Measurements from ENCODE around the gene MZT2B. TPM values are rescaled to one million over a fixed set of nuclear protein-coding genes. Genes with fewer than 3 reads are reported as not detected.
"Not testable (repeated sequence)": the region's sequence is repeated elsewhere in the genome, so short reads cannot be mapped to it uniquely, and the experiment has no call there.

MZT2B gene
- total RNA-seq, 1 donor from 2014 or later: 146 TPM

DNA sequence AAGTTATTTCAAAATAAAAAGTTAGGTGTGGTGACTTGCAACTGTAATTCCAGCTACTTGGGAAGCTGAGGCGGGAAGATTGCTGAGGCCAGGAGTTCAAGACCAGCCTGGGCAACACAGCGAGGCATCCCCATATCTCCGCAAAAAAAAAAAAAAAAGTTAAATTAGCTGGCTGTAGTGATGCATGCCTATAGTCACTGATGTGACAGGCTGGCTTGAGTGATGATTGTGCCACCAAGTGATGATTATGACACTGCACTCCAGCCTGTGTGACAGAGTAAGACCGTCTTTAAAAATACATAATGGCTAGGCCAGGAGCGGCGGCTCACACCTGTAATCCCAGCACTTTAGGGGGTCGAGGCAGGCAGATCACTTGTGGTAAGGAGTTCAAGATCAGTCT lies 12.2 kb upstream of the MZT2B start:
- FAIRE-seq: no peak
- Histone ChIP-seq H3K27me3 (ENCODE audit: control insufficient read depth, insufficient read depth, low read length) (no peaks in the 10 kb centered on the region), H3K4me3 (ENCODE audit: low read depth, low read length) (no peak overlapping the region), H3K36me3 (ENCODE audit: control insufficient read depth, insufficient read depth, low read length) (peaks cover 8% of the 10 kb centered on the region)
- TF ChIP-seq, protein P1, sequence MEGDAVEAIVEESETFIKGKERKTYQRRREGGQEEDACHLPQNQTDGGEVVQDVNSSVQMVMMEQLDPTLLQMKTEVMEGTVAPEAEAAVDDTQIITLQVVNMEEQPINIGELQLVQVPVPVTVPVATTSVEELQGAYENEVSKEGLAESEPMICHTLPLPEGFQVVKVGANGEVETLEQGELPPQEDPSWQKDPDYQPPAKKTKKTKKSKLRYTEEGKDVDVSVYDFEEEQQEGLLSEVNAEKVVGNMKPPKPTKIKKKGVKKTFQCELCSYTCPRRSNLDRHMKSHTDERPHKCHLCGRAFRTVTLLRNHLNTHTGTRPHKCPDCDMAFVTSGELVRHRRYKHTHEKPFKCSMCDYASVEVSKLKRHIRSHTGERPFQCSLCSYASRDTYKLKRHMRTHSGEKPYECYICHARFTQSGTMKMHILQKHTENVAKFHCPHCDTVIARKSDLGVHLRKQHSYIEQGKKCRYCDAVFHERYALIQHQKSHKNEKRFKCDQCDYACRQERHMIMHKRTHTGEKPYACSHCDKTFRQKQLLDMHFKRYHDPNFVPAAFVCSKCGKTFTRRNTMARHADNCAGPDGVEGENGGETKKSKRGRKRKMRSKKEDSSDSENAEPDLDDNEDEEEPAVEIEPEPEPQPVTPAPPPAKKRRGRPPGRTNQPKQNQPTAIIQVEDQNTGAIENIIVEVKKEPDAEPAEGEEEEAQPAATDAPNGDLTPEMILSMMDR (IDR thresholded peaks at IDR 0.05; ENCODE audit: insufficient read depth, low read length, severe bottlenecking): no peak
- DNase-seq (ENCODE audit: low read depth): no peak

DNA sequence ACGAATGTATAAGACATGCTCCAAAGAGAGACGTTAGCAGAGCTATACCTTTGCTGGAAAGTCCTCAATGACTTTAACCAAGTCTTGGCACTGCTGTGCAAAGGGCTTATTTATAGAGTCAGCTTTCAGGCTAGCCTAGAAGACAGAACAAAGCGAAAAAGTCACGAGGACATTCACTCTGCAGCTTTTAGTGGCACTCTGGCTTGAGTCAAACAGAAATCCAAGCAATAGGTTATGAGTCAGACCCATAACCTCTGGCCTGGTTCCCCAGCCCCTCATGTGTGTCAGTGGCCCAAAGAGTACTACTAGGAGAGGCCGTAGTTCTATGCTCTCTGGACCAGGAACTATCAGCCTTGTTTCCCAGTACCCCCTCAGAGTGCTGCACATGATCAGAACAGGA lies 7.2 kb upstream of the MZT2B start:
- not testable (repeated sequence) for H3K27me3 ChIP-seq (ENCODE audit: control insufficient read depth, insufficient read depth, low read length); H3K4me3 ChIP-seq (ENCODE audit: low read depth, low read length); DNase-seq (ENCODE audit: low read depth); H3K36me3 ChIP-seq (ENCODE audit: control insufficient read depth, insufficient read depth, low read length)
- peak; percentile 86 for FAIRE-seq

GRCh38 chr2:130180404-130181324 lies 1.4 kb upstream of the MZT2B start:
- peak overlapping the region; percentile 73 for H3K4me3 ChIP-seq (ENCODE audit: low read depth, low read length)
- H3K36me3 ChIP-seq (ENCODE audit: control insufficient read depth, insufficient read depth, low read length); H3K27me3 ChIP-seq (ENCODE audit: control insufficient read depth, insufficient read depth, low read length); FAIRE-seq; DNase-seq (ENCODE audit: low read depth): not testable (repeated sequence)

DNA sequence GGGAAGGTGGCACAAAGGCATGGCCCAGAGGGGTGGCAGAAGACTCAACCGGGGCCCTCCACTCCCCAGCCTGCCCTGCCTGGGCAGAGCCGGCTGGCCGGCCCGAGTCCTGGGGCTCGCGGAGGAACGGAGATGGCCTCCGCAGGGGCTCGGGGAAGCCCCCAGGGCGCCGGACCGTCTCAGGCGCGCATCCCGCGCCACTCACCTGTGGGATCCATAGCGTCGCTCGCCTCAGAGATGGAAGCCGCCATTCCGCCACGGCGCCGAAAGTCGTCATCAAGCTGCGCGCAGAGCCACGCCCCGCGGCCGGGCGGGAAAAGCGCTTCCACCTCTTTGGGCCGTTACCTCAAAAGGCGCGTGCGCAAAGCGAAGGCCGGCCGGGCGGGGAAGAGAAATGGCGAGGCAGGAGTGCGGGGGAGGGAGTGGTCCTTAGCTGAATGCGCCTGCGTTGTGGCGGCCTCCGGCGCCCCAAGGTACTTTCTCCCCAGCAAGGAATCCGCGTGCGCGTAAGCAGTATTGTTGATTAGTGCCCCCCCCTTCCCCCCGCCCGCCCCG lies 660 bp upstream of the MZT2B start, which contains the start of gene SMPD4:
Gene SMPD4 (minus strand): TSS at position 278 of the 555 bp plus-strand sequence. CDS start 5,010 bp downstream, outside the sequence.
- TF ChIP-seq, protein P1 (IDR thresholded peaks at IDR 0.05; ENCODE audit: insufficient read depth, low read length, severe bottlenecking): no peak
- FAIRE-seq: no peak
- DNase-seq (ENCODE audit: low read depth): peak; percentile 84
- H3K4me3 ChIP-seq (ENCODE audit: low read depth, low read length): peak within 1 kb of the TSS; percentile 73
- H3K36me3 ChIP-seq (ENCODE audit: control insufficient read depth, insufficient read depth, low read length): peaks cover 5% of the 10 kb centered on the region
- no peaks in the 10 kb centered on the region for H3K27me3 ChIP-seq (ENCODE audit: control insufficient read depth, insufficient read depth, low read length)

- peak overlapping the region; percentile 73 for H3K4me3 ChIP-seq (ENCODE audit: low read depth, low read length)
- FAIRE-seq; H3K36me3 ChIP-seq (ENCODE audit: control insufficient read depth, insufficient read depth, low read length); DNase-seq (ENCODE audit: low read depth); H3K27me3 ChIP-seq (ENCODE audit: control insufficient read depth, insufficient read depth, low read length): not testable (repeated sequence)
These were observed 907 bp downstream of the MZT2B start for GRCh38 chr2:130182826-130183511.

GRCh38 chr2:130183512-130184373 lies 1.7 kb downstream of the MZT2B start:
- peaks cover 7% of the 10 kb centered on the region for H3K36me3 ChIP-seq (ENCODE audit: control insufficient read depth, insufficient read depth, low read length)
- TF ChIP-seq, protein P1 (IDR thresholded peaks at IDR 0.05; ENCODE audit: insufficient read depth, low read length, severe bottlenecking): no peak

More at GRCh38 chr2:130183512-130184373, 1.7 kb downstream of the MZT2B start:
- DNase-seq (ENCODE audit: low read depth) (no peak), FAIRE-seq (no peak)
- H3K27me3 ChIP-seq (ENCODE audit: control insufficient read depth, insufficient read depth, low read length): no peaks in the 10 kb centered on the region
- H3K4me3 ChIP-seq (ENCODE audit: low read depth, low read length): no peak overlapping the region
